Activated CD8-positive, alpha-beta memory T cell treated with anti-CD3 and anti-CD28 coated beads, Interleukin-2, amount 10 ng/mL, durations not matched to agents 7 days and 5 days (primary cell): ENCODE measurements around the gene CARD9. TPM values are rescaled to one million over a fixed set of nuclear protein-coding genes. Genes with fewer than 3 reads are reported as not detected.
"Not testable (repeated sequence)": the region's sequence is repeated elsewhere in the genome, so short reads cannot be mapped to it uniquely, and the experiment has no call there.

Experiments
- ATAC-seq: fragments of 150-1000 bp; cut with Tn5 transposase; one replicate; pipeline ENCODE4 v1.10.0; 2021; ENCODE audit warnings: moderate library complexity
- CTCF ChIA-PET: fragments of 350-600 bp; sonication (Branson Sonifier 250); formaldehyde crosslinking; loops from one replicate; lab custom pipeline; 2021; ENCODE audit warnings: antibody characterized with exemption; lab: Charles Lee
- DNase-seq: peaks from one replicate; pipeline ENCODE4 v3.0.0-alpha.2; 2020
- H3K27ac Mint-ChIP-seq: one replicate; pipeline ENCODE4 v1.8.0; 2021; ENCODE audit warnings: mild to moderate bottlenecking, mixed read lengths
- H3K27me3 Mint-ChIP-seq: one replicate; pipeline ENCODE4 v1.8.0; 2021; ENCODE audit warnings: mixed read lengths
- H3K36me3 Mint-ChIP-seq: one replicate; pipeline ENCODE4 v1.8.0; 2021; ENCODE audit warnings: mild to moderate bottlenecking, mixed read lengths
- H3K4me1 Mint-ChIP-seq: one replicate; pipeline ENCODE4 v1.8.0; 2021; ENCODE audit warnings: mixed read lengths
- H3K4me3 Mint-ChIP-seq: one replicate; pipeline ENCODE4 v1.8.0; 2021; ENCODE audit warnings: mild to moderate bottlenecking, moderate library complexity, mixed read lengths
- H3K9me3 Mint-ChIP-seq: one replicate; pipeline ENCODE4 v1.8.0; 2022; ENCODE audit warnings: low read depth, mixed read lengths
- total RNA-seq, 2 experiments: library from RNA; stranded (reverse); gene quantifications; one replicate each; pipeline ENCODE4 v1.2.3, GENCODE V29; 2021

CARD9 gene
- total RNA-seq, 2 experiments from 2014 or later: 0.50 to 3.1 TPM

DNA sequence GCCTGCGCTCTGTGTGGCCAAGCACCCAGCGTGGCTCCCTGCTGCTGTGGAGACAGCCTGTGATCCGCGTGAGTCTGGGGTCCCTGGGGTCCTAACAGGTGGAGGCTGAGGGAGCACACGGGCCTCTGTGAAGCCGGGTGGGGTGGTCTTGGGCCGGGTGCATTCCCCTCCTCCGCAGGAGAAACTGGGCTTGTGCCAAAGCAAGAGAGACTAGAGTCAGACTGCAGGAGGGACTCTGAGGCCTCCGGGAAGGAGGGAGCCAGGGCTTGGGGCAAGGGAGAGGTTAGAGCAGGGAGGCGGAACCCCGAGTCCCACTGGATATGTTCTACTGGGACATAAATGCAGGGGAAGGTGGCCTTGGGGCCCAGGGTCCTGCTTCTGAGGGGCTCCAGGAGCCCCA is 20.4 kb downstream of the CARD9 start:
- Mint-ChIP-seq H3K4me3 (no peak overlapping the region), H3K9me3 (no peaks in the 10 kb centered on the region), H3K36me3 (no peaks in the 10 kb centered on the region), H3K4me1 (no peaks in the 10 kb centered on the region), H3K27me3 (no peaks in the 10 kb centered on the region), H3K27ac (no peak overlapping the region)
- DNase-seq: no peak
- no peak for ATAC-seq
- CTCF ChIA-PET: no interaction called here

DNA sequence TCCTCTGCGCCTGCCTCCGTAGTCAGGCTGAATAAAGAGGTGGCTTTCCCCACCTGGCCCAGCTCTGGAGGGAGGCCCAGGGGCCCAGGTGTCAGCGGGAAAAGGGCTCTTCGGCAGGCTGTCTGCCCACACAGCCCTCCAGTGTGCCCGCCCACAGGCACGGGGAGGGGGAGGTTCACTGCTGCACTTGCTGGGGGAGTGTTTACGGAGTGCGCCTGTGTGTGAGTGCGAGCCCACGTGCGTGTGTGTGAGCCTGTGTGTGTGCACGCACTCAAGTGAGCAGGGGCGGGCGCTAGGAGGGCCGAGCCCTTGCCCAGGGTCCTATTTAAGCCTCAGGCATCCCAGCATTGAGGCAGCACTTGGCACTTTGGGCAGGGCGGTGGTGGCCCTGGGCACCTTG is 20.8 kb downstream of the CARD9 start:
- ATAC-seq (peak; percentile 13), DNase-seq (no peak)
- CTCF ChIA-PET: no interaction called here
- no peak overlapping the region for H3K27ac Mint-ChIP-seq
- no peak overlapping the region for H3K4me3 Mint-ChIP-seq
- H3K27me3 Mint-ChIP-seq: no peaks in the 10 kb centered on the region
- H3K9me3 Mint-ChIP-seq: no peaks in the 10 kb centered on the region
- H3K36me3 Mint-ChIP-seq: no peaks in the 10 kb centered on the region
- H3K4me1 Mint-ChIP-seq: no peaks in the 10 kb centered on the region

DNA sequence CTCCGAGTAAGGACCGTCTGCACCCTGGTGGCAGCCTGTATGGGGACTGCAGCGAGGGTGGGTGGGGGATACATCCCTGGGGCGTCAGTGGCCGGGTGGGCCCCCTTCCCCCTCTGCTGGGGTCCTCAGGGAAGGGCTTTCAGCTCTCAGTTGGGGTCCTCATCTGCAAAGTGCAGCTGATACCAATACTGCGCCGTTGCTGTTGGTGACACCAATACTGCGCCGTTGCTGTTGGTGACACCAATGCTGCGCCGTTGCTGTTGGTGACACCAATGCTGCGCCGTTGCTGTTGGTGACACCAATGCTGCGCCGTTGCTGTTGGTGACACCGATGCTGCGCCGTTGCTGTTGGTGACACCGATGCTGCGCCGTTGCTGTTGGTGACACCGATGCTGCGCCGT is 21.6 kb downstream of the CARD9 start:
- H3K4me1 Mint-ChIP-seq, H3K36me3 Mint-ChIP-seq, H3K9me3 Mint-ChIP-seq, ATAC-seq, DNase-seq, H3K27ac Mint-ChIP-seq, H3K27me3 Mint-ChIP-seq, H3K4me3 Mint-ChIP-seq: not testable (repeated sequence)
- CTCF ChIA-PET: interaction anchor here (0.5 to 1.6 kb wide), 2 partner anchors 11 to 32 kb away, joined by 3 to 4 read pairs; partner anchors contain the start of gene DNLZ

DNA sequence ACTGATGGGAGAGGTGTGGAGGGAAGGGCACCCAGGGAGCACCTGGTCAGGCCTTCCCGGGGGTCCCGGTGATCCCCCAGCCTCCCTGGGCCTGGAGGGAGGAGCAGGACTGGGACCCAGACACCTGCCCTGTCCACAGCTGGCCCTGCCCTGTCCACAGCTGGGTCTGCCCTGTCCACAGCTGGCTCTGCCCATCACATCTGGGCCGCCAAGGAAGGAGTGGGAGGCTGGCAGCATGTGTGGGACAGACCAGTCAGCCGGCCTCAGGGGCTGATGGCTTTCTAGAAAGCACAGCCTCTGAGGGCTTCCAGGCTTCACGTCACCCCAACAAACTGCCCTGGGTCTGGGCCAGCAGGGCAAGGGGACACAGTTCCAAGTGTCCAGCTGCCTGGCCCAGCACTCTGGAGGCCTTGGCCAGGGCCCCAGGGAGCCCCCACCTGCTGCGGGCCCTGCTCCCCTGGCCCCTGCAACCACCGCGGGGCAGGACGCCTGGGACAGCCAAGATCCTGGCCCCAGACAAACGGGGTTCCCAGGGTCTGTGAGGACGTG is 22.1 kb downstream of the CARD9 start:
- H3K4me3 Mint-ChIP-seq: no peak overlapping the region

DNA sequence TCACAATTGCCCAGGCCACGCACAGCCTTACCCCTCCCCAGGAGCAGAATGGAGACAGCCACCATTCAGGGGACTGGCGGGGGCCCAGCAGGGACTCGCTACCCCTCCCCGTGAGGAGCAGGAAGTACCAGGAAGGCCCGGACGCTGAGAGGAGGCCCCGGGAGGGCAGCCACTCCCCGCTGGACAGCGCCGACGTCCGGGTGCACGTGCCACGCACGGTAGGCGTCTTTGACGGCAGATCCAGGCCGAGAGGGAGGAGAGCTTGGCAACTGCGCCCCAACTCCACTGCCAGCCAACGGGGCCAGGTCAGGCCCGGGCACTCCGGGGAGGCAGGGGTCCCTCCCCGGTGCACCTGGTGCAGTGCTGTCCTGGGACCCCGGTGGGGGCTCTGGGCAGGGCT is 23.9 kb downstream of the CARD9 start:
- no peaks in the 10 kb centered on the region for H3K27me3 Mint-ChIP-seq
- CTCF ChIA-PET: no interaction called here
- no peak overlapping the region for H3K4me3 Mint-ChIP-seq
- no peaks in the 10 kb centered on the region for H3K9me3 Mint-ChIP-seq
- H3K27ac Mint-ChIP-seq: no peak overlapping the region
- ATAC-seq: no peak
- no peak for DNase-seq
- no peaks in the 10 kb centered on the region for H3K36me3 Mint-ChIP-seq
- H3K4me1 Mint-ChIP-seq: no peaks in the 10 kb centered on the region

More for the DNA sequence above, 22.1 kb downstream of the CARD9 start:
- no peaks in the 10 kb centered on the region for H3K4me1 Mint-ChIP-seq
- no peak overlapping the region for H3K27ac Mint-ChIP-seq
- ATAC-seq (no peak), DNase-seq (no peak)
- H3K9me3 Mint-ChIP-seq: no peaks in the 10 kb centered on the region
- H3K36me3 Mint-ChIP-seq: no peaks in the 10 kb centered on the region
- CTCF ChIA-PET: interaction anchor here (1.6 kb wide), 1 partner anchor 12 kb away, joined by 4 read pairs; the partner anchor contains the start of gene DNLZ
- no peaks in the 10 kb centered on the region for H3K27me3 Mint-ChIP-seq

DNA sequence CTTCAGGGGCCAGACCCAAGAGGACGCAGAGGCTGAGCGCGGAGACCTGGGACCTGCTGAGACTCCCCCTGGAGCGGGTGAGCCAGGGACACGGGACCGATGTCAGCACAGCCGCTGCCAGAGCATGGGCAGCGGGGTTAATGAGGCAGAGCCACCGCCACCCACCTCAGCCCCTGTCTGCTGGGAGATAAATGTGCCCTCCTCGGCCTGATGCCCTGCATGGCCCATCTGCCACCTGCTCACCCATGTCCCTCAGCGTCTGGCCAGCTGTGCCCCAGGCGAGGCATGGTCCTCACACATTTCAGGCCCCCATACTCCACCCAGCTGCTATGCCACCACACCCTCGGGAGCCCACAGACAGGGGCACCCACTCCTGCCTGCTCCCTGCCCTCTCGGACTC is 24.8 kb downstream of the CARD9 start:
- no peak overlapping the region for H3K4me3 Mint-ChIP-seq
- no peaks in the 10 kb centered on the region for H3K27me3 Mint-ChIP-seq
- no peaks in the 10 kb centered on the region for H3K36me3 Mint-ChIP-seq
- CTCF ChIA-PET: no interaction called here
- no peak for DNase-seq
- no peaks in the 10 kb centered on the region for H3K9me3 Mint-ChIP-seq
- no peak for ATAC-seq
- no peaks in the 10 kb centered on the region for H3K4me1 Mint-ChIP-seq
- H3K27ac Mint-ChIP-seq: no peak overlapping the region

DNA sequence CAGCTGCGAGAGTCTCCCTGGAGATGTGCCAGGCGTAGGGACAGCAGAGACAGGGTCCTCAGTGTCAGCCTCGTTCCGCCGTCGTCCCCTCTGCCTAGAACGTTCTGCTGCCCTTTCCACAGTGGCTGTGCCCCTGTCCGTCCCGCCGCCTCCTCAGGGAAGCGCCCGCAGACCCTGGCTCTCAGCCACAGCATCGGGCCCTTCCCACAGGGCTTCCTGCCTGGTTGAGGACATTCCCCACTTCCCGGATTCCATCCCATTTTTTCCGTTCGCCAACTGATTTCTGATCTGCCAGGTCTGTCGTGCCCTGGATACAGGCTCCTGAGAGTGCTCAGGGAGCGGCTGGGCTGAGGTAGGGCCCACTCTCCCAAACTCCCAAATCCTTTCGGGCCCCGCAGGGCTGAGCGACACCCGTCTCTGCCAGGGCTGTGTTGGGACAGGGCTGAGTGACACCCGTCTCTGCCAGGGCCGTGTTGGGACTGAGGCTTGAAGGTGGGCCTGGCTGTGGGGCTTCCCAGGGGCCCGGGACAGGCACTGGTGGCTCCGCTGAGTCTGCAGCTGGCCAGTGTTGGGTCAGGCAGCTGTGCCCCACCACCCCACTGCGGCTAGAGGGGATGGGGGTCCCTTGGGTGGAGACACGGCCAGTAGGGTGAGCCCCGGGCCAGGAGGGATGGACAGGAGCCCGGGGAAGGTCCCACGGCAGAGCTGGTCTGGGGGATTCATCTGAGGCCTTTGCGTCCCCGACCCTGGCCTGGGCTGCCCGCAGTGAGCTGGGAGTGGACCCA is 25.8 kb downstream of the CARD9 start:
- CTCF ChIA-PET: no interaction called here
- H3K27ac Mint-ChIP-seq: no peak overlapping the region
- H3K36me3 Mint-ChIP-seq: no peaks in the 10 kb centered on the region
- ATAC-seq (no peak), DNase-seq (no peak)
- H3K9me3 Mint-ChIP-seq: no peaks in the 10 kb centered on the region
- no peaks in the 10 kb centered on the region for H3K4me1 Mint-ChIP-seq
- H3K4me3 Mint-ChIP-seq: no peak overlapping the region
- no peaks in the 10 kb centered on the region for H3K27me3 Mint-ChIP-seq

DNA sequence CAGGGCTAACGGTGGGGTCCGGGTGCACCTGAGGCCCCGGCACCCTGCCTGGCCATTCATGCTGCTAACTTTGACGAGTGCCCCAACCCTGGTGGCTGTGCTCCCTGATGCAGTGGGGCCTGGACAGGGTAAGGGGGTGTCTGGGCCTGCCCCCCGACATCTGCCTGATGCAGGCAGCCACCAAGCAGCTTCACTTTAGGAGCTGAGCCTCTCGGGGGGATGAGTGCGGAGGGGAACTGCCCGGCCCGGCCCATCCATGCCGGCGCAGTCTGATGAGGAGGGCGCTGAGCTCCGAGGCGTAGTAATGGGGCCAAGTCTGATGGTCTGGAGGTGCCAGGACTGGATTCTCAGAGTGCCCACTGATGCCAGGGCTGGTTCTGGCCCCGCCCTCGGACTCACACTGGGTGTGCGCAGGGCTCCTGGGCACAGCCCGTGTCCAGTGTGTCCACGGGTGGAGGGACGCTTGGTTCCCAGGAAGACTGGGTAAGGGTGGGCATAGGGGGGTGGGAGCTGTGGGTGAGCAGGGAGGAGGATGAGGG is 26.5 kb downstream of the CARD9 start:
- Mint-ChIP-seq H3K9me3 (no peaks in the 10 kb centered on the region), H3K27me3 (no peaks in the 10 kb centered on the region), H3K4me3 (no peak overlapping the region), H3K4me1 (no peaks in the 10 kb centered on the region), H3K36me3 (no peaks in the 10 kb centered on the region), H3K27ac (no peak overlapping the region)
- DNase-seq (no peak), ATAC-seq (no peak)
- CTCF ChIA-PET: no interaction called here

DNA sequence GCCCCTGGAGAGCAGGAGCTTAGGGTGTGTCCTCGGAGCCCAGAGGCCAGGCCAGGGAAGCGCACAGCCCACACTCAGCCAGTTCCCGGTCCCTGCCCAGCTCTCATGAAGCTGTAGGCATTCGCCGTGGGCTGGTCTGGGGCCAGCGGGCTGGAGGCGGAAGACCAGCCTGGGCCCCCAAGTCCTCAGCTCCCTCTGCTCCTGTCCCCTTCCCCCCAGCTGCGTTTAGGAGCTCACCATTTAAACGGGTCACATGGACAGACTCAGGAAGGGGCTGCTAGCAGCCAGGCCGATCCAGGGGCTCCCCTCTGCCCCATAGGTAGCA is 27.4 kb downstream of the CARD9 start:
- Mint-ChIP-seq H3K4me1 (no peaks in the 10 kb centered on the region), H3K27ac (no peak overlapping the region), H3K9me3 (no peaks in the 10 kb centered on the region), H3K27me3 (no peaks in the 10 kb centered on the region), H3K36me3 (no peaks in the 10 kb centered on the region), H3K4me3 (no peak overlapping the region)
- DNase-seq: no peak
- ATAC-seq: no peak
- CTCF ChIA-PET: no interaction called here

DNA sequence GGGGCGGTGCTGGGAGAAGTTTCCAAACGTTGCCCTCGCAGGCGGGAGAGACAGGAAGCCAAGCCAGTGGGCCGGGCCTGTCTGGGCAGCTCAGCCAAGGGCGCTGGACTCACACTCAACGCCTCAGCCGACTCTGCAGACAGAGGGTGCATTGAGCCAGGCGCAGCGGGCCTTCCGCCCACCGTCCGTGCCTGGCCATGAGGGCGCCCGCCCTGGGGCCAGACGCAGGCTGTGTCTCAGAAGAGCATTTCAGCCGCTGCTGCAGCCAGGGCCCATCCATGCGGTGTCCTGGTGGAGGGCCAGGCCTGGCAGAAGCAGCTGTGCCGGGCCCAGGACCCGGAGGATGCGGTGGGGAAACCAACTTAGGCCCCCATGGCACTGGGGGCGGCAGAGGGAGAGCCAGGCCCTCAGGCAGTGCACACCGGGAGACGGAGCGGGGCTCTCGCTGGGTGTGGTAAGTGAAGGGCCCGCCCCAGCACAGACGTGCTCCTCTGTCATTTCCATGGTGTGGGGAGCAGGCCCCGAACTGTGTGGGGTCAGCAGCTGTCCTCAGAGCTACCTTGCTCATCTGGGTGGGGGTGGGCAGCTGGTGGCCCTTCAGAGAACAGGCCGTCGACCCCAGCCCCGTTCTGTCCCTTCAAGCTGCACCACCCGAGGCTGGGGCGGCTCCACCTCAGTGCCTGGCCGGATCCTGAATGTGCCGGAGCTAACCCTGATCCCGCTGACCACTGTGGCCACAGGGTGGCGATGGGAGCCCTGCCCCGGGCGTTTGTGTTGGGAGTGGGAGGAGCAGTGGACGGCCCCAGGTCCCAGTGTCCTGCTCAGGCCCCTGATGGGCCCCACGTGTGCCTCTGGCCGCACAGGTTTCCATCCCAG is 27.9 kb downstream of the CARD9 start:
- CTCF ChIA-PET: no interaction called here
- ATAC-seq: no peak
- no peak overlapping the region for H3K4me3 Mint-ChIP-seq
- no peaks in the 10 kb centered on the region for H3K4me1 Mint-ChIP-seq
- H3K9me3 Mint-ChIP-seq: no peaks in the 10 kb centered on the region
- H3K36me3 Mint-ChIP-seq: no peaks in the 10 kb centered on the region
- H3K27ac Mint-ChIP-seq: no peak overlapping the region
- no peaks in the 10 kb centered on the region for H3K27me3 Mint-ChIP-seq
- no peak for DNase-seq

DNA sequence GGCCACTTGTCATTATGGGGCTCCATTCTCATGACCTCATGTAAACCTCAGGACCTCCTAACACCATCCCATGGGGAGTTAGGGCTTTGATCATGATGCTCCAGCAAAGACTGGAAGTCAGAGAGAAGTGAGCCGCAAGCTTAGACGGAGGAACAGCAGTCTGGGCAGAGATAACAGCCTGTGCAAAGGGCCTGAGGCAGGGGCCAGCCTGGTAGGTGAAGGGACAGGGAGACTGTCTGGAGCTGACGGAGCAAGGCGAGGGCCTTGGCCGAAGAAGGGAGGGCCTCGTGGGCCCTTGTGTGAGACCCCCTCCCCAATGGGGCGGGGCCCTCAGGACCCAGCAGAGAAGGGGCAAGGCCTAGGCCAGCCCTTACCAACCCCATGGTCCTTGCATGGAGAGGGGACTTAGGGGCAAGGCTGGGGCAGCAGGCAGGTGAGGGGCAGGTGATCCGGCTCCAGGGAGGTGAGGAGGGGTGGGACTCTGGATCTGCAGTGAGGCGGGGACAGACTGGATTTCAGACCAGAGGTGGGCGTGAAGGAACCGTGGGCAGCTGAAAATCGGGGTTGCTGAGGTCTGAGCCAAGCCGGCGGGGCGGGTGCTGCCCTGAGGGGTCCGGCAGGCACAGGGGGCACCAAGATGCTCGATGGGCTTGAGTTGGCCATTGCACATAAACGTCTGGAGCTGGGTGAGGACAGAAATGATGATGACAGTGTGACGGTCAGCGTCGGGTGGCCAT is 28.8 kb downstream of the CARD9 start:
- no peaks in the 10 kb centered on the region for H3K27me3 Mint-ChIP-seq
- DNase-seq (no peak), ATAC-seq (no peak)
- no peaks in the 10 kb centered on the region for H3K9me3 Mint-ChIP-seq
- H3K36me3 Mint-ChIP-seq: no peaks in the 10 kb centered on the region
- no peak overlapping the region for H3K27ac Mint-ChIP-seq
- H3K4me1 Mint-ChIP-seq: no peaks in the 10 kb centered on the region
- no peak overlapping the region for H3K4me3 Mint-ChIP-seq
- CTCF ChIA-PET: interaction anchor here (0.5 kb wide), 1 partner anchor 15 kb away, joined by 3 read pairs; no protein-coding TSS in a partner anchor

DNA sequence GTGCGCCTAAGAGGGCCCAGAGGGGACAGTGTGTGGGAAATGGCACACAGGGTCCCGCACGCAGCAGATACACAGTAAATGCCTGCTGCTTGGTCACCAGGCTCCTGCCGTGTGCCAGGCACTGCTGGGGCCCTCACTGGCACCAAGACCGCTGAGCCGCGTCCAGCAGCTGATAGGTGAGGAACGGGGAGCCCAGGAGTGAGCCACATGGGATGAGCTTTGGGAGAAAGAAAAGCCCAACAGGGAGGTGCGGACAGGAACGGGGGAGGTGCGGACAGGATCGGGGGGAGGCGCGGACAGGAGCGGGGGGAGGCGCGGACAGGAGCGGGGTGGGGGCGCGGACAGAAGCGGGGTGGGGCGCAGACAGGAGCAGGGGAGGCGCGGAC is 29.6 kb downstream of the CARD9 start:
- no peak for ATAC-seq
- Mint-ChIP-seq H3K4me3 (no peak overlapping the region), H3K36me3 (no peaks in the 10 kb centered on the region), H3K4me1 (no peaks in the 10 kb centered on the region), H3K27me3 (no peaks in the 10 kb centered on the region), H3K9me3 (no peaks in the 10 kb centered on the region), H3K27ac (no peak overlapping the region)
- CTCF ChIA-PET: no interaction called here
- DNase-seq: no peak
